GM21360 (cell line): Measurements from ENCODE around the gene IKBKE.

Source experiments
- ATAC-seq: cut with Tn5 transposase; IDR thresholded peaks from one replicate; pipeline ENCODE4 v1.9.1; 2021; ENCODE audit warnings: mild to moderate bottlenecking, moderate library complexity; ENCODE audit not compliant: unreplicated experiment

The IKBKE gene

DNA sequence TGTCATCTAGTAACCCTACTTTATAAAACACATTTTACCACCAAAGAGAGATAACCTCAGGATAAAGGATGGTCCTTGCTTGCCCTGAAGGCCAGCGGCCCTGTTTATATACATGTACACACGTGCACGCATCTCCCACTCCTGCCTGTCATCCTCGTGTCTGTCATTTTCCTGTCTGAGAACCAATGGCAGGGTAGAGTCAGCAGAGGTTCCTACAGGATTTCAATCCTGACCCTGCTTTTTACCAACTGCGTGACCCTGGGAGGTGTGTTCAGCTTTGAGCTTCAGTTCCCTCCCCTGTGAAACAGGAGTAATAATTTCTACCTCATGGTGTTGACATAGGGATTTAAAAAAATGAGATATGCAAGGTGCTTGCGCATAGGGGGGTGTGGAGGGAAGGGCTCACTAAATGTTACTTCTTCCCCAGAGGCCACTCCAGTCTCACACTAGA lies 24.8 kb downstream of the IKBKE start:
- no peak for ATAC-seq

DNA sequence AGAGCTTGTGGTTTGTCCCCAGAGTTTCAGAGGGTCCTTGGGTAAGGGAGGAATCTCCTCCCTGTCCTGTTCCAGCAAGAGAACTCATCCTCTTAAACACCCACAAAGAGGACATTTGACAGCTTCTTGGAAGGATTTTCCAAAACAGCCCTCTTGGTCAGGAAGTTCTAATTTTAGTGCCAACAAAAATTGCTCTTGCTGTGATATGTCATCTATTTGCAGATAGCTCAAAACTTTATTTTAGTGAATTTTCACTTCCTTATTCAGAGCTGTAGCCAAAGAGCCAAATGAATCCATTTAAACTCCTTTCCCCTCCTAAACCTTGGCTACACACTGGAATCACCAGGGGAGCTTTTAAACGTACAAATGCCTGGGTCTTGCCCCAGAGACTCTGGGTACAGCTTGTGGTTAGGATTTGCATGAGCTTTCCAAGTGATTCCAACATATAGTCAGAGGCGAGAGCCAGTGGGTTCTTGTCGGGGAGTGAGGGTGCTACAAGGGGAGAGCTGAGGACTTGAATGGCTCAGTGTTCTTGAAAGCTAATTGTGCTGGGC lies 25.3 kb downstream of the IKBKE start:
- peak; percentile 23 for ATAC-seq

DNA sequence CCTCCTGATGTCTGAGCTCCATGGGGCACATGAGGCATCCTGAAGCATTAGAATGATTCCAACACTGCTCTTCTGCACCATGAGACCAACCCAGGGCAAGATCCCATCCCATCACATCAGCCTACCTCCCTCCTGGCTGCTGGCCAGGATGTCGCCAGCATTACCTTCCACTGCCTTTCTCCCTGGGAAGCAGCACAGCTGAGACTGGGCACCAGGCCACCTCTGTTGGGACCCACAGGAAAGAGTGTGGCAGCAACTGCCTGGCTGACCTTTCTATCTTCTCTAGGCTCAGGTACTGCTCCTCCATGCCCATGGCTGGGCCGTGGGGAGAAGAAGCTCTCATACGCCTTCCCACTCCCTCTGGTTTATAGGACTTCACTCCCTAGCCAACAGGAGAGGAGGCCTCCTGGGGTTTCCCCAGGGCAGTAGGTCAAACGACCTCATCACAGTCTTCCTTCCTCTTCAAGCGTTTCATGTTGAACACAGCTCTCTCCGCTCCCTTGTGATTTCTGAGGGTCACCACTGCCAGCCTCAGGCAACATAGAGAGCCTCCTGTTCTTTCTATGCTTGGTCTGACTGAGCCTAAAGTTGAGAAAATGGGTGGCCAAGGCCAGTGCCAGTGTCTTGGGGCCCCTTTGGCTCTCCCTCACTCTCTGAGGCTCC lies 26.0 kb downstream of the IKBKE start:
- peak; percentile 45 for ATAC-seq

DNA sequence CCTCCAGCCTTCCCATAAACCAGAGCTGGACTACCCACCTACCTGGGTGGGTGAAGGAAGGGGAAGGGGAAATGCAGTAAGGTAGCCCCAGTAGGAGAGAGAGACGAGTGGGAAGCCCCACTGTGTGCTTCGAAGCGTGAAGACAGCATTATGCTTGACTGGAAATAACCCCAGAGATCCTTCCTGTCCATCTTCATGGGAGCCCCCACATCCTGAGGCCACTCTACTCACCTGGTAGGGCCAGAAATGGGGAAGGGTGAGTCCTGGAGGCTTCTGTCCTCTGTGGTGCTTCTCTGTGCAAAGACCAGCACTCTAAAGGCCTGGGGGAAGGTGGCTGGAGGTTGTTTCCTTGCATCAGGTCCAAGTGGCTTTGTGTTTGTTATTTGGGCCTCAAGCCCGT lies 27.1 kb downstream of the IKBKE start:
- ATAC-seq, result no peak

DNA sequence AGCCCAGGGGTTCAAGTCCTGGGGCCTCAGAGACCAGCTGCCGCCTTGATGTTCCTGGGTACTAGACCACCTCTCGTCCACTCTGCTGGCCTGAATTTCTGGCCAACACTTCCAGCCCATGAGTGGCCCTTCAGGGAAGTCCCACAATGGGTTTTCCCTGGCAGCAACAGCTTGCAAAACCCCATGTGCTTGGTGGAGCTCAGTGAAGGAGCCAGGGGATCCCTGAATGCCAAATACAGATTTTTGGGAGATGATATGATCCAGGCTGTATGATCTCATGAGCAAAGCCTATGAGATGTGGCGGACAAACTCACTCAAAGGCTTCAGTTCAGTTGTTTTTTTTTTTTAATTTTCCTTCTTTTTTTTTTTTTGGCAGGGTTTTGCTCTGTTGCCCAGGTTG lies 27.5 kb downstream of the IKBKE start:
- ATAC-seq, result no peak

DNA sequence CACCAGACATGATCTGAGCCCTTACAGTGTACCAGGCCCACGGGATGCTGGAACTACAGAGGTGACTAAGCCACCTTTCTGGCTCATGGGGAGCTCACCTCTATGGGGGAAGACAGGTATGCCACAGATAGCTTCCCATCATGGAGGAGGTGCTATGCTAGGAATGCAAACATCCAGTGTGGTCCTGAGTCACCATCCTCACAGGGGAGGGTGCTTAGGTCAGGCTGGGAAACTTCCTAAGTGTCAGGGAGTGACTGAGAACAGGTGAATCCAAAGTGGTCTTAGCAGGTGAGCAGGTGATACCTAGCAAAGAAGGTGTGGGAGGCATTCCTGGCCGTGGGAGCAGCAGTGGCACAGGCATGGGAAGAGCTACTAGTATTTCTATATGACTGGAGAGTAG lies 28.4 kb downstream of the IKBKE start:
- no peak for ATAC-seq

DNA sequence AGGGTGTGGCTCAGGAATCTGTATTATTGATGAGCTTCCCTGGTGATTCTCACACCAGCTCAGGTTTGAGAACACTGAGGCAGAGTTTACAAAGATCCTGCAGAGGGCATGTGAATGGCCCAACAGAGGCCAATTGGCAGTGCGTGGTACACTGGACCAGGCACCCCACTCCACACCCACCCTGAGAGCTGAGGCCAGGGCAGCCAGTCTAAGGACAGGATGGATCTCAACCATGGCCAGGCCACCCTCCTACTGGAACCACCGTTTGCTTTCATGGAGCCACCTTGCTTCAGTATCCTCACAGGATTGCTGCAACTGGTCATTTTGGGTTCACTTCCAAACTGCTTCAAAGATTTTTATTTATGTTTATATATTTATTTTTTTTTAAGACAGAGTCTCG lies 29.8 kb downstream of the IKBKE start:
- no peak for ATAC-seq

DNA sequence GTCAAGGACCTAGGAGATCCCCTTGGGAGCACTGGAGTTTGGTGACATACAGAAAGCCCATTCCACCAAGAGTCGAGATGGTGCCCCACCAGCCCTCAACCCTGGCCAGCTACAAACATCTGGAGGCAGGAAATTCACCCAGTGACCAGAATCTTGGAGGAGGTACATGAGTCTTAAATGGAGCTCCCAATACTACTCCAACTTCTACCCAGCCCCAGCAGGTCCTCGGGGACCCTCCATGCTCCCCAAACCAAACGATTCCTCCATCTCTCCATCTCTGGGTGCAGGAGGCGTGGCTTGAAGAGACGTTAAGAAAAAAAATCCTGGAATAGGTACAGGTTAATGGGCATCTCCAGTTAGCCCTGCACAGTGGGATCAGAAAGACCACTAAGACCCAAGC lies 31.6 kb downstream of the IKBKE start:
- no peak for ATAC-seq

DNA sequence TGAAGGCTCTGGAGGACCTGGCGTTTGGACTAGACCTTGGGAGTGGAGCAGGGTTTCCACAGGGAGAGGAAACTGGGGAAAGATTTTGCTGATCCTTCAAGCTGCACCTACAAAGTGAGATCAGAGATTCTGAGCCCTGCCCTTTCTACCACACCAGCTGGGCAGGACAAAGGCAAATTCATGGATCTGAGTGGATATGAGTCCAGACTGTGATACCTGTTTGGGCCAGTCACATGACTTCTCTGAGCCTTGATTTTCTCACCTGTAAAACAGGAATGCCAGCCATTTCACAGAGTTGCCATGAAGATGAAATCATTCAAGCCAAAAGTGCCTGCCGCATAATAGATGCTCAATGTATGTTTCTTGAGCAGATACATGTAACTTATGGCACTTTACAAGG lies 32.1 kb downstream of the IKBKE start:
- no peak for ATAC-seq

DNA sequence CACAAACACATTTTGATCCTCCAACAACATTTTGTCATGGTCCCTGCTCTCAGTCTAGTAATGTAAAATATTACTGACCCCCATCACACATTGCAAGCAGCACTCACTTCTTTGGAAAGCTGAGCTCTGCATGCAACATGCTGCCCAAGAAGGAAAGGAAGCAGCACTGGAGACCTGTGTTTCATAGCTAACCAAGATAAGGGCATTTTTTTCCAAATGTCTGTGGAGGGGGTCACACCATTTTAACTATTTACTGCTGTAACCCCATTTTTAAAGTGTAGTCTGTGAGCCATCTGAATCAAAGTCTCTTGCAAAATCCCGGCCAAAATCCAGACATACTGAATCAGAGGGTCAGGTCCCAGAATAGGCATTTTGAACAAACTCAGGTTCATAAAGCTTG lies 32.5 kb downstream of the IKBKE start:
- no peak for ATAC-seq

DNA sequence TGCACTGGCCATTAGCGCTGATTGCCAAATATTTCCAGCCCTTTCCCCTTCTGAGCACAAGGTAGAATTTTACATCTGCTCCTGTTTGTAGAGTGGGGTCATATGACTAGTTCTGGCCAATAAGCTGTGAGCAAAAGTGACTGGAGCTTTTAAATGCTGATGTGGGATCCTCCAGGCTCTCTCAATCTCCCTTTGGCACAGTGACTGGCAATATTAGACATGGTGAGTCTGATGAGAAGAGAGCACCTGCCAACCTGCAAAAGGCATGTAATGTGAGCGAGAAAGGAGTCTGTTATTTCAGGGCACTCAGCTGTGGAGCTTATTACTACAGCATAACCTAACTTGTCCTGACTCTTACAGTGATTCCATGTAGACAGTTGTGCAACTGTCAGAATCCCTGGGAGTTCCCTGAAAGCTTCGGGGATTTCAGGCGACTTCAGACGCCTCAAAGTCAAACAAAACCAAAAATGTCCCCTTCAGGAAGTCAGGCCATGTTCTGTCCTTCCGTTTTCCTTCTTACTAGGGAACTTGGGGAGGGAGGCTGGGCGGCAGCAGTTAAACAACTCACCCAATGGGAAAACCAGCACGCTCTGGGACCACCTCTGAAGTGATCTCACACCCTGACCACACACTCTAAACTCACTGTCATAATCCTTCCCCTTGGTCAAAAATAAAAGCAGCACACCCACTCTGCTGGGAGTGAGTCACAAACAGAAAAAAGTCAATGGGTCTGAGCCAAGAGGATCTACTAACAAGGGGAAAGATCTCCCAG lies 33.5 kb downstream of the IKBKE start:
- ATAC-seq, result peak; percentile 46

DNA sequence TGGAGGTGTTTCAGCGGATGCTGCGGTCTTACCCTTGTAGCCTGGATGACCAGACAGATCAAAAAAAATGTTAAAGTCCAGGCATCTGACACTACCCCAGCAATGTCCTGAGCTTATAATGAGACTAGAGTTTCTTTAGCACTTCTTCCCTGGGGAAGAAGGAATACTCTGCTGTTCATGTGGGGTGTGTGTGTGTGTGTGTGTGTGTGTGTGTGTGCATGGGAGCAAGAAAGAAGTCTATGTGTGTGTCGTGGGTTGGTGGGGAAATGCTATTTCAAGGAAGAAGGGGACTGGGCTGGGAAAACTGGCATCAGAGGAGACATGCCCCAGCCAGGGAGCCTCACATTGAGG lies 34.1 kb downstream of the IKBKE start:
- no peak for ATAC-seq

DNA sequence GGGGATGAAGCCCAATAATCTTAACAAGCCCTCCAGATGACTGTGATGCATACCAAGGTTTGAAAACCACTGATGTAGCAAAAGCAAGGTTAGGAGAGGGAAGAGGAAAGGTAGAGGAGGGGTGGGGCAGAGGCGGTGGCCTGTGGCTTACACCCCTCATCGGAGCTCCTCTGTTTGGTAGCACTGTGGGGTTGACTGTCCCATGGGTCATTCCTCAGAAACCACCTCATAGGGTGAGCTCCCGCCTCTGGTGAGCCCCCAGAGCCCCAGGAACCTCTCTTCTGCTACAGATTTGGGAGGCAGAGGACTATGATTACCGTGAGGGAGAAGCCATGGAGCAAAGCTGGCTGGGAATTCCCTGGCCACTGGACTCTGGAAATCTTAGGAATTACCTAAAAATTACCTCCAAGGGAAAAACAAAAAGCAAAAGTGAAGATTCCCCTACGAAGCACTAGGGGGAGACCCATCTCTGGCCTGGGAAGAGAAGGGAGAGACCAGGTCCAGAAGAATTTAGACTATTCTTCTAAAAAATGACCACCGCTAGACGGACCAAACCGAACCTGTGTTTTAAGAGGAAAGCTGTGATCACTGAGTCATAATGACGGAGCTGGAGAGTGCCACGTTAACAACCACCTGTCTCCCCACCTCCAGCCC lies 35.6 kb downstream of the IKBKE start:
- no peak for ATAC-seq

DNA sequence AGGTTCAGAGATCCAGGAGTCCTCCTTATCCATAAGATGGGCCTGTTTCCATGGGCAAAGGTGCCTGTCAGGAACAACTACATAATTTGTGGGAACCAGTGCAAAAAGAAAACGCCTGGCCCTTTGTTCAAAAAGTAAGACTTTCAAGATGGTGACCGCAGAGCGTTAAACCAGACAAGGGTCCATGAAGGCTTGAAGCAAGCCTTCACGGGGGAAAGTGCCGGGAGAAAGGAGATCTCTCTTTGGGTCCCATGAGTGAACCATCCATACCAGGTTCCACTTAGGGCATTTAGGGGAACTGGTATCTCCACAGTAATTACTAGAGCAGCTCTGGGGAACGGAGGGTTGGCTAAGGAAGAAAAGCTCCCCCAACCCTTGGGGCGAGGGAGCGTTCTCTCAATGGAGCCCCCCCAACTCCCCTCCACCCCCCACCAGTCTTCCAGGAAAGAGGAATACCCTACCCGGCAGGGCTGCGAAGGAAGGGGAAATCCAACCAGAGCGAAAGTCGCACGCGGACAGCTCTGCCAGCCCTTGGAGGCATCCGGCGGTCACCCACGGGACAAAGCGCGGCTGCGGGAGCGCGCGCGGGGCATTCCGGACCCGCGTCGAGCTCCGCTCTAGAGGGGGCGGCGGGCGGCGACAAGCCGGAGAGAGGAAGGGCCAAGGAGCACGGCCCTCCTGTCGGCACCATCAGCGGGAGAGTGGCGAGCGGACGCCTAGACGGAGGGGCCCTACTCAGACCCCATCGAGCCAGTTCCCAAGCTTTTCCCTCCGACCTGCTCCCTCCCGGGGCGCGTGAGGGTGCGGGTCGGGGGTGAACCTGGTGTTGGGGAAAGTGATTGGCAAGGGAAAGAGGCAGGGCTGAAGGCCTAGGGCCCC lies 36.4 kb downstream of the IKBKE start:
- no peak for ATAC-seq

DNA sequence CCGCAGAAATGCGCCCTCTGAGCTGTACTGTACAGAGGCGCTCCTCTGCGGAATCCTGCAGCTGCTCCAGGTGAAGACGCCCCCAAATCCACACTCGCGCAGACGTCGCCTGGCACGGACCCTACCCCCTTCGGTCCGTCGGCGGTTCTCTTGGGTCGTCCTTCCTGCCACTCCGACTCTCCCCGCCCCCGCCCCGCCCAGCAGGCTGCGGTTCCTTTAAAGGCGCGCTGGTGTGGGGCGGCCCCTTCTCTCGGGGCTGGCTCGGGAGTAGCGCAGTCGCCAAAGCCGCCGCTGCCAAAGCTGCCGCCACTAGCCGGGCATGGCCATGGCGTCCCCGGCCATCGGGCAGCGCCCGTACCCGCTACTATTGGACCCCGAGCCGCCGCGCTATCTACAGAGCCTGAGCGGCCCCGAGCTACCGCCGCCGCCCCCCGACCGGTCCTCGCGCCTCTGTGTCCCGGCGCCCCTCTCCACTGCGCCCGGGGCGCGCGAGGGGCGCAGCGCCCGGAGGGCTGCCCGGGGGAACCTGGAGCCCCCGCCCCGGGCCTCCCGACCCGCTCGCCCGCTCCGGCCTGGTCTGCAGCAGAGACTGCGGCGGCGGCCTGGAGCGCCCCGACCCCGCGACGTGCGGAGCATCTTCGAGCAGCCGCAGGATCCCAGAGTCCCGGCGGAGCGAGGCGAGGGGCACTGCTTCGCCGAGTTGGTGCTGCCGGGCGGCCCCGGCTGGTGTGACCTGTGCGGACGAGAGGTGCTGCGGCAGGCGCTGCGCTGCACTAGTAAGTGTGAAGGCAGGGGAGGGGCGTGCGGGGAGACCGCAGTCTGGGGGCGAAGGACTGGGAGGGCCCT lies 37.2 kb downstream of the IKBKE start, which contains the start of gene RASSF5:
TSS of gene RASSF5 (plus strand) at position 248 of the 846 bp plus-strand sequence. CDS start at position 320, 72 bp downstream.
- ATAC-seq, result no peak

DNA sequence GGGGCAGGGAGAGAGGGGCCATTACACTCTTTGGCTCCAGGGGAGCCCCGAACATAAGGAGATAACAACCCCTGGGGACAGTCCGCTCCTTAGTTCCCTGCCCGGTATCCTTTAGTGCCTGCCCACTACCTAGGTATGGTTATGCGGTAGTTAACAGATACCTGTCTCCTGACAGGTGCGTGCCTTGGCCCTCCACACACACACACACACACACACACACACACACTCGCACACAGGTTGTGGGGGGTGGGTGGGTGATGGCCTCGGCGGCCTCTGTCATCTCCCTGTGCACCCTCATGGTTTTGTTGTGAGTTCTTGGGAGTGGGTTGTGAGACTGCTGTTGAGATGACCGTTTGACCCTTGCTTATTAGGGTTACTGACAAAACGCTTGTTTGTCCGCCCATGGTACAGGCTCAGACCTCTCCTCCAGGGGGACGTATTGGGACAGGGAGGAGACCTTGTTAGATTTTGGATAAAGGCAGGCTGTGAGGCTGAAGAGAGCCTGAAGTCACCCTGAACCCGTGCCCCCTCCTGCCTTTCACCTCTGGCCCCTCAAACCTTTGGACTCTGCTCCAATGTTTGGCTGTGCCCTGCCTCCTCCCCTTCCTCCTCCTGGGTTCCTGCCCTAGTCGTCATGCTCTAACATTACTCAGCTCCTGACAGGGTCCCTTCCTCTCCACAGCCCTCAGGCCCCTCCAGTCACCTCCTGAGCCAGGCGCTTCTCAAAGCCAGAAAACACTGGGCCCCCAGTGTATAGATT lies 38.0 kb downstream of the IKBKE start:
- no peak for ATAC-seq

DNA sequence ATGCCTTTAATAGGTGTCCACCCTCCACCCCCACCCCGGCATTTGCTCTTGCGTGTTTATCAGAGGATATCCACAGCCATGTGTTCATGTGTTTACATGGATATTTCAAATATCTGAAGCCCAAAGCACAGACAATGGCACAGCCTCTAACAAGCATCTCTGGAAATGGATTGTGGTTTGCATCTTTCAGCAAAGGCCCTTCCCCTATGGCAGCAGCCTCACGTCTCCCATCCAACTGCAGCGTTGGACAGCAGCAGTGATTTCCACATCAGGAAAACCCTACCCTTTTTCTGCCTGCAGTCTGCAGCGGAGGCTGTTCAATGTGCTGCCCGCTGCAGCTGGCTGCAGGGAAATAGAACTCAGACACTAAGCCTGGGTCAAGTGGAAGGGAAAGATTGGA lies 38.7 kb downstream of the IKBKE start:
- ATAC-seq, result no peak

DNA sequence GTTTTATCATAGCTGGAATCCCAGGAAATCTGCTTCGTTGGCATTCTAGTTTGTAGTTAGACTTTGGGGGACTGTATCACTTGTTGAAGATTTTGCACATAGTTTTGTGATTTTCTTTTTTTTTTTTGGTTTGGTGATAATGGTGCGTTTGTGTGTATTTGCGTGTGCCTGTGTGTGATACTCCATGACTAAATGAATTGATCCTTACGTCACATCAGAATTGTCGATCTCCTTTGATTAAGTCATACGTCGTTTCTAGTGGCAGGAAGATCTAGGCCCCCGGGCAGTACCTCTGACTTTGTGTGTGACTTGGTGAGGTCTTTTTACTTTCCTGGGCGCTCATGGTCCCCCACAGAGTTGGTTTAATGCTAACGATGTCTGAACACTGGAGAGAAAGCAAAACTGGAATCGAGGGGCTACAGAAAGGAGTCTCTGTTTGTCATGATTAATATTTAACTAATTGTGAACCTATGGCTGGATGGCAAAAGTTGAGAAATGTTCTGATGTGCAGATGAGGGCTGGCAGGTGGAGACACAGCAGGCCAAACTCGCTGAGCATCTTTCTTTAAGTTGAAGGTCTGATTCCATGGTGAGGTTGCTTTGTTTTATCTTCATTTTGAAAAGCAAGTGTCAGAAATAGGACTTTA lies 39.5 kb downstream of the IKBKE start:
- no peak for ATAC-seq

DNA sequence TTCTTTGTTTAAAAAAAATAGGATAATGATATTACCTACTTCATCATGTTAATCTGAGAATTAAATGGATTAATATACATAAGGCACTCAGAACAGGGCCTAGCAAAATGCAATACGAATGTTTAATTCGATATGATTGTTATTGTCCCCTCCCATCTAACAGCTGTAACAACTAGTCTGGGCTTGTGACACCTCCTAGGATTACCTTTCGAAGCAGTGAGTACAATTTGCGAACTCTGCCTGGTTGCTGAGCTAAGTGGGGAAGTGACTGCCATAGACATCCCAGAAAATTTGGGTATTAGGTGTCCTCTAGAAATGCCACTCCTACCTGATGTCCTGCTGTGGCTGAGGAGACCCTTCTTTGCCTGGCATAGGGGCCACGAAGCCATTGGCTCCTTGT lies 40.1 kb downstream of the IKBKE start:
- ATAC-seq, result no peak
